DOHH2 (cell line): Measurements from ENCODE around the gene ABHD3.

Experiments
- H3F3A ChIP-seq: fragments of 200-600 bp; sonication (generic), shearing (Covaris generic); 2 replicates; pipeline ENCODE4 v1.6.0; 2016; ENCODE audit warnings: antibody characterized with exemption, mild to moderate bottlenecking; ENCODE audit not compliant: control insufficient read depth, insufficient read depth
- H3K27ac ChIP-seq: fragments of 200-600 bp; sonication (generic); 2 replicates; pipeline ENCODE4 v1.5.1; 2014; ENCODE audit warnings: low read depth, mild to moderate bottlenecking, low read length, moderate library complexity
- H3K27me3 ChIP-seq: fragments of 200-600 bp; sonication (generic); 2 replicates; pipeline ENCODE4 v1.6.1; 2014; ENCODE audit warnings: mild to moderate bottlenecking, low read length, mixed read lengths; ENCODE audit not compliant: control insufficient read depth
- H3K36me3 ChIP-seq: fragments of 200-600 bp; sonication (generic); 2 replicates; pipeline ENCODE4 v1.6.1; 2014; ENCODE audit warnings: mild to moderate bottlenecking, low read length, moderate library complexity, mixed read lengths; ENCODE audit not compliant: control insufficient read depth
- H3K4me1 ChIP-seq: fragments of 200-600 bp; sonication (generic); 2 replicates; pipeline ENCODE4 v1.6.1; 2014; ENCODE audit warnings: mild to moderate bottlenecking, low read length, mixed read lengths; ENCODE audit not compliant: control insufficient read depth
- H3K4me2 ChIP-seq: fragments of 200-600 bp; sonication (generic); 2 replicates; pipeline ENCODE4 v1.6.0; 2014; ENCODE audit warnings: mild to moderate bottlenecking, low read length, moderate library complexity
- H3K4me3 ChIP-seq: fragments of 200-600 bp; sonication (generic); 2 replicates; pipeline ENCODE4 v1.5.1; 2014; ENCODE audit warnings: mild to moderate bottlenecking, low read length, mixed read lengths
- H3K79me2 ChIP-seq: fragments of 200-600 bp; sonication (generic); 2 replicates; pipeline ENCODE4 v1.6.1; 2014; ENCODE audit warnings: mild to moderate bottlenecking, low read length, mixed read lengths; ENCODE audit not compliant: control insufficient read depth
- H3K9me2 ChIP-seq: fragments of 200-600 bp; sonication (generic); replicated peaks from 2 replicates; pipeline ENCODE4 v1.6.1; 2014; ENCODE audit warnings: mild to moderate bottlenecking, low read length, mixed read lengths; ENCODE audit not compliant: control insufficient read depth
- H3K9me3 ChIP-seq: fragments of 200-600 bp; sonication (generic); 2 replicates; pipeline ENCODE4 v1.6.1; 2014; ENCODE audit warnings: antibody characterized with exemption, low read length, mixed read lengths; ENCODE audit not compliant: control insufficient read depth, insufficient read depth
- H4K20me1 ChIP-seq: fragments of 200-600 bp; sonication (generic); 2 replicates; pipeline ENCODE4 v1.6.0; 2014; ENCODE audit warnings: low read depth, mild to moderate bottlenecking, antibody characterized with exemption, low read length, moderate library complexity; ENCODE audit not compliant: control insufficient read depth, insufficient read depth
- EZH2phosphoT487 ChIP-seq: fragments of 200-600 bp; sonication (generic); IDR thresholded peaks from 2 replicates; pipeline ENCODE4 v1.6.1; 2017; ENCODE audit warnings: borderline replicate concordance, mild to moderate bottlenecking, antibody characterized with exemption, low read length, moderate library complexity, mixed read lengths
- TF ChIP-seq, protein P1 (sequence below): fragments of 200-600 bp; sonication (generic); IDR thresholded peaks from one replicate; pipeline ENCODE4 v1.5.1; 2014; ENCODE audit warnings: antibody characterized with exemption, mild to moderate bottlenecking, low read depth, low read length; ENCODE audit not compliant: poor library complexity, severe bottlenecking

Gene ABHD3

DNA sequence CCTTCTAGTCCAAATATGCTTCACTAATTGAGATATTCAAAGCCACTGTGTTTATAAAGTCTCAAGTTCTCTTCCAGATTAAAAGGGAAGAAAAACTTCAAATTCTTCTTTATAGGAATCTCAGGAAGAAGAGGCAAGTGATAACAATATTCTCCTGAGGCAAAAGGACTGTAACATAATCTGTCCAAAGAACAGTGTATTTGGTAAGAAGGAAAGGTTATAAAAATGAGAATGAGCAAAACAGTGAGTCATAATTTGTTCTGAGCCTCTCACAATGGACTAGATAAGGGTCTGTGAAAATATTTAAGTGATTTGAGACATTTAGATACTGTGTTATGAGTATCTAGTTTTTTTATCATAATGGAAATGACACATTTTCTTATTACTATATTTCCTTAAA is 48.2 kb downstream of the ABHD3 start:
- no peak overlapping the region for H3K27ac ChIP-seq
- no peak overlapping the region for H3K4me2 ChIP-seq
- no peaks in the 10 kb centered on the region for H3K79me2 ChIP-seq
- no peaks in the 10 kb centered on the region for H3K9me3 ChIP-seq
- H3K4me3 ChIP-seq = no peak overlapping the region
- no peaks in the 10 kb centered on the region for H3K4me1 ChIP-seq
- no peaks in the 10 kb centered on the region for H3K9me2 ChIP-seq
- no peaks in the 10 kb centered on the region for H4K20me1 ChIP-seq
- peaks cover 7% of the 10 kb centered on the region; the same call in 1 of the 2 replicates for H3F3A ChIP-seq
- H3K36me3 ChIP-seq = peaks cover 28% of the 10 kb centered on the region
- H3K27me3 ChIP-seq = no peaks in the 10 kb centered on the region
- TF ChIP-seq, protein P1, sequence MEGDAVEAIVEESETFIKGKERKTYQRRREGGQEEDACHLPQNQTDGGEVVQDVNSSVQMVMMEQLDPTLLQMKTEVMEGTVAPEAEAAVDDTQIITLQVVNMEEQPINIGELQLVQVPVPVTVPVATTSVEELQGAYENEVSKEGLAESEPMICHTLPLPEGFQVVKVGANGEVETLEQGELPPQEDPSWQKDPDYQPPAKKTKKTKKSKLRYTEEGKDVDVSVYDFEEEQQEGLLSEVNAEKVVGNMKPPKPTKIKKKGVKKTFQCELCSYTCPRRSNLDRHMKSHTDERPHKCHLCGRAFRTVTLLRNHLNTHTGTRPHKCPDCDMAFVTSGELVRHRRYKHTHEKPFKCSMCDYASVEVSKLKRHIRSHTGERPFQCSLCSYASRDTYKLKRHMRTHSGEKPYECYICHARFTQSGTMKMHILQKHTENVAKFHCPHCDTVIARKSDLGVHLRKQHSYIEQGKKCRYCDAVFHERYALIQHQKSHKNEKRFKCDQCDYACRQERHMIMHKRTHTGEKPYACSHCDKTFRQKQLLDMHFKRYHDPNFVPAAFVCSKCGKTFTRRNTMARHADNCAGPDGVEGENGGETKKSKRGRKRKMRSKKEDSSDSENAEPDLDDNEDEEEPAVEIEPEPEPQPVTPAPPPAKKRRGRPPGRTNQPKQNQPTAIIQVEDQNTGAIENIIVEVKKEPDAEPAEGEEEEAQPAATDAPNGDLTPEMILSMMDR = no peak
- TF ChIP-seq EZH2phosphoT487 = no peak

DNA sequence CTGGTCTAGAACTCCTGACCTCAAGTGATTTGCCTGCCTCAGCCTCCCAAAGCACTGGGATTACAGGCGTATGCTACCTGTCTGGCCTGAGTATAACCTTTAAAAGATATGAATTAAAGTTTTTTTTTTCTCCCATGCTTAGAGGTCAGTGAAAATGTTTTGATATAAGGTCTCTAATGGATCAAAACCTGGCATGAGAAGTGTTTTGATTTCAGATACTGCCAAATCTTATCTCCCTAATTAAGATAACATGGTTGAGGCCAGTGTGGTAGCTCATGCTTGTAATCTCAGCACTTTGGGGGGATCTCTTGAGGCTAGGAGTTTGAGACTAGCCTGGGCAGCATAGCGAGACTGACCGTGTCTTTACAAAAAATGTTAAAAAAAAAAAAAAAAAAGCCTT is 51.2 kb downstream of the ABHD3 start:
- H3K27me3 ChIP-seq = no peaks in the 10 kb centered on the region
- peaks cover 7% of the 10 kb centered on the region; the same call in 1 of the 2 replicates for H3F3A ChIP-seq
- H4K20me1 ChIP-seq = no peaks in the 10 kb centered on the region
- H3K9me3 ChIP-seq = no peaks in the 10 kb centered on the region
- TF ChIP-seq EZH2phosphoT487 = no peak
- TF ChIP-seq, protein P1 = no peak
- no peaks in the 10 kb centered on the region for H3K79me2 ChIP-seq
- no peak overlapping the region for H3K4me2 ChIP-seq
- H3K27ac ChIP-seq = no peak overlapping the region
- H3K4me1 ChIP-seq = no peaks in the 10 kb centered on the region
- no peaks in the 10 kb centered on the region for H3K9me2 ChIP-seq
- H3K4me3 ChIP-seq = no peak overlapping the region
- peaks cover 28% of the 10 kb centered on the region for H3K36me3 ChIP-seq

DNA sequence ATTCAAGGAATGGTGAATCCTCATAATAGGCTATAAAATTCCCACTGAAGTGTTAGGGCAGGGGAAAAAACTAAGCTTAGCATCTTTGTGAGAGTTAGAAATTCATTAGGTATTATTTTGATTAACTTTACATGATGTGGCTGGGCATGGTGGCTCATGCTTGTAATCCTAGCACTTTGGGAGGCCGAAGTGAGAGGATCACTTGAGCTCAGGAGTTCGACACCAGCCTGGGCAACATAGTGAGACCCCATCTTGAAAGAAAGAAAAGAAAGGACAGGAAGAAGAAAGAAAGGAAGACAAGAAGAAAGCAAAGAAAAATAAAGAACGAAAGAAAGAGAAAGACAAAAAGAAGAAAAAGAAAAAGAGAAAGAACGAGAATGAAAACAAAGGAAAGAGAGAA is 52.5 kb downstream of the ABHD3 start:
- Histone ChIP-seq H3K4me3 (no peak overlapping the region), H3K27ac (no peak overlapping the region), H3K27me3 (no peaks in the 10 kb centered on the region), H3K9me3 (no peaks in the 10 kb centered on the region), H3K9me2 (no peaks in the 10 kb centered on the region), H3K36me3 (peaks cover 21% of the 10 kb centered on the region), H3F3A (peaks cover 12% of the 10 kb centered on the region; the same call in 1 of the 2 replicates), H3K4me2 (no peak overlapping the region), H3K79me2 (no peaks in the 10 kb centered on the region), H3K4me1 (no peaks in the 10 kb centered on the region), H4K20me1 (no peaks in the 10 kb centered on the region)
- TF ChIP-seq, protein P1 = no peak
- TF ChIP-seq EZH2phosphoT487 = no peak
